Neural cell (in vitro differentiated cells): ENCODE data around the gene VASH1. TPM values are rescaled to one million over a fixed set of nuclear protein-coding genes. Genes with fewer than 3 reads are reported as not detected.

Source experiments
- H2AFZ ChIP-seq: fragments of 200-600, 300-800 bp; sonication (generic), shearing (Covaris generic); 2 replicates; pipeline ENCODE4 v1.6.0; 2014; ENCODE audit warnings: low read depth, mild to moderate bottlenecking, antibody characterized with exemption, low read length, moderate library complexity
- H3F3A ChIP-seq: fragments of 200-600 bp; shearing (Covaris generic); 2 replicates; pipeline ENCODE4 v1.6.1; 2016; ENCODE audit warnings: mild to moderate bottlenecking, moderate library complexity, mixed read lengths, antibody characterized with exemption, low read length; ENCODE audit not compliant: insufficient read depth, poor library complexity, severe bottlenecking
- H3K27ac ChIP-seq: fragments of 200-600, 300-800 bp; sonication (generic), shearing (Covaris generic); 2 replicates; pipeline ENCODE4 v1.5.1; 2014; ENCODE audit warnings: mild to moderate bottlenecking, low read length, moderate library complexity
- H3K27me3 ChIP-seq: fragments of 300-800, 200-600 bp; sonication (generic), shearing (Covaris generic); 2 replicates; pipeline ENCODE4 v1.6.0; 2014; ENCODE audit warnings: mild to moderate bottlenecking, low read depth, low read length, moderate library complexity; ENCODE audit not compliant: insufficient read depth
- H3K36me3 ChIP-seq: fragments of 300-800, 200-600 bp; sonication (generic), shearing (Covaris generic); 2 replicates; pipeline ENCODE4 v1.5.1; 2014; ENCODE audit warnings: mild to moderate bottlenecking, antibody characterized with exemption, low read length, moderate library complexity; ENCODE audit not compliant: insufficient read depth
- H3K4me2 ChIP-seq: fragments of 300-800, 200-600 bp; sonication (generic), shearing (Covaris generic); 2 replicates; pipeline ENCODE4 v1.6.0; 2014; ENCODE audit warnings: mild to moderate bottlenecking, low read length
- H3K4me3 ChIP-seq: fragments of 300-800, 200-600 bp; sonication (generic), shearing (Covaris generic); 2 replicates; pipeline ENCODE4 v1.5.1; 2014; ENCODE audit warnings: mild to moderate bottlenecking, low read length, moderate library complexity
- H3K79me2 ChIP-seq: fragments of 200-600 bp; shearing (Covaris generic); replicated peaks from 2 replicates; pipeline ENCODE4 v1.6.0; 2014; ENCODE audit warnings: mild to moderate bottlenecking, low read length, moderate library complexity; ENCODE audit not compliant: insufficient read depth
- H3K9ac ChIP-seq: fragments of 300-800, 200-600 bp; sonication (generic), shearing (Covaris generic); 2 replicates; pipeline ENCODE4 v1.6.1; 2016; ENCODE audit warnings: mild to moderate bottlenecking, low read length, mixed read lengths
- H3K9me2 ChIP-seq: fragments of 200-600 bp; shearing (Covaris generic); 2 replicates; pipeline ENCODE4 v1.6.1; 2016; ENCODE audit warnings: mild to moderate bottlenecking, low read length, mixed read lengths; ENCODE audit not compliant: insufficient read depth
- H3K9me3 ChIP-seq: fragments of 200-600, 300-800 bp; sonication (generic), shearing (Covaris generic); 2 replicates; pipeline ENCODE4 v1.6.1; 2016; ENCODE audit warnings: mild to moderate bottlenecking, mixed run types, low read length, moderate library complexity, mixed read lengths
- H4K20me1 ChIP-seq: fragments of 200-600 bp; shearing (Covaris generic); 2 replicates; pipeline ENCODE4 v1.6.1; 2016; ENCODE audit warnings: mild to moderate bottlenecking, mixed run types; ENCODE audit not compliant: insufficient read depth
- EP300 ChIP-seq: fragments of 450-650 bp; conservative IDR thresholded peaks from 2 replicates; pipeline ENCODE4 v1.6.1; 2014; ENCODE audit warnings: antibody characterized with exemption, mild to moderate bottlenecking, moderate library complexity; ENCODE audit not compliant: poor library complexity, severe bottlenecking
- EZH2 ChIP-seq: fragments of 200-600, 300-800 bp; shearing (Covaris generic), sonication (generic); IDR thresholded peaks from 2 replicates; pipeline ENCODE4 v1.6.1; 2014; ENCODE audit warnings: antibody characterized with exemption, low read length, borderline replicate concordance, mild to moderate bottlenecking; ENCODE audit not compliant: insufficient read depth, poor library complexity, severe bottlenecking
- MXI1 ChIP-seq: fragments of 450-650 bp; conservative IDR thresholded peaks from 2 replicates; pipeline ENCODE4 v1.6.1; 2014; ENCODE audit warnings: antibody characterized with exemption, mild to moderate bottlenecking; ENCODE audit not compliant: poor library complexity, severe bottlenecking
- POLR2AphosphoS5 ChIP-seq: IDR thresholded peaks from 2 replicates; pipeline ENCODE4 v1.6.1; 2012
- RAD21 ChIP-seq: fragments of 450-650 bp; conservative IDR thresholded peaks from 2 replicates; pipeline ENCODE4 v1.6.1; 2014; ENCODE audit warnings: antibody characterized with exemption, mild to moderate bottlenecking, moderate library complexity
- REST ChIP-seq: IDR thresholded peaks from 2 replicates; pipeline ENCODE4 v1.6.1; 2012; ENCODE audit warnings: borderline replicate concordance
- SMC3 ChIP-seq: fragments of 450-650 bp; conservative IDR thresholded peaks from 2 replicates; pipeline ENCODE4 v1.6.1; 2014; ENCODE audit warnings: antibody characterized with exemption, mild to moderate bottlenecking, moderate library complexity; ENCODE audit not compliant: poor library complexity
- TAF1 ChIP-seq: IDR thresholded peaks from 2 replicates; pipeline ENCODE4 v1.6.1; 2012; ENCODE audit warnings: low read depth
- polyA plus RNA-seq: library from polyadenylated mRNA; depleted of rRNA; stranded (reverse); fragments of >200 nt; gene quantifications from 2 replicates; pipeline ENCODE4 v1.2.3, GENCODE V29; 2014
- TF ChIP-seq, protein P1 (sequence below): fragments of 450-650 bp; IDR thresholded peaks from 2 replicates; pipeline ENCODE4 v1.5.1; 2014; ENCODE audit warnings: antibody characterized with exemption, mild to moderate bottlenecking, moderate library complexity; ENCODE audit not compliant: poor library complexity, severe bottlenecking

The VASH1 gene
- polyA plus RNA-seq, 1 donor from 2014 or later, result 26.8 TPM

GRCh38 chr14:76786601-76787000 is 25.3 kb downstream of the VASH1 start:
- Histone ChIP-seq H3K9ac (no peak overlapping the region), H2AFZ (no peak overlapping the region), H3K4me3 (no peak overlapping the region), H3K36me3 (peaks cover 11% of the 10 kb centered on the region), H4K20me1 (no peaks in the 10 kb centered on the region), H3K27me3 (no peaks in the 10 kb centered on the region), H3K4me2 (no peak overlapping the region), H3K79me2 (no peaks in the 10 kb centered on the region), H3K9me3 (no peaks in the 10 kb centered on the region), H3F3A (no peaks in the 10 kb centered on the region), H3K9me2 (no peaks in the 10 kb centered on the region), H3K27ac (no peak overlapping the region)
- TF ChIP-seq RAD21 (no peak), EZH2 (no peak), POLR2AphosphoS5 (no peak), SMC3 (no peak), TAF1 (no peak), EP300 (no peak), MXI1 (no peak), REST (no peak)
- TF ChIP-seq, protein P1, sequence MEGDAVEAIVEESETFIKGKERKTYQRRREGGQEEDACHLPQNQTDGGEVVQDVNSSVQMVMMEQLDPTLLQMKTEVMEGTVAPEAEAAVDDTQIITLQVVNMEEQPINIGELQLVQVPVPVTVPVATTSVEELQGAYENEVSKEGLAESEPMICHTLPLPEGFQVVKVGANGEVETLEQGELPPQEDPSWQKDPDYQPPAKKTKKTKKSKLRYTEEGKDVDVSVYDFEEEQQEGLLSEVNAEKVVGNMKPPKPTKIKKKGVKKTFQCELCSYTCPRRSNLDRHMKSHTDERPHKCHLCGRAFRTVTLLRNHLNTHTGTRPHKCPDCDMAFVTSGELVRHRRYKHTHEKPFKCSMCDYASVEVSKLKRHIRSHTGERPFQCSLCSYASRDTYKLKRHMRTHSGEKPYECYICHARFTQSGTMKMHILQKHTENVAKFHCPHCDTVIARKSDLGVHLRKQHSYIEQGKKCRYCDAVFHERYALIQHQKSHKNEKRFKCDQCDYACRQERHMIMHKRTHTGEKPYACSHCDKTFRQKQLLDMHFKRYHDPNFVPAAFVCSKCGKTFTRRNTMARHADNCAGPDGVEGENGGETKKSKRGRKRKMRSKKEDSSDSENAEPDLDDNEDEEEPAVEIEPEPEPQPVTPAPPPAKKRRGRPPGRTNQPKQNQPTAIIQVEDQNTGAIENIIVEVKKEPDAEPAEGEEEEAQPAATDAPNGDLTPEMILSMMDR, result no peak

GRCh38 chr14:76792422-76792821 is 31.2 kb downstream of the VASH1 start:
- Histone ChIP-seq H3K4me2 (no peak overlapping the region), H3F3A (no peaks in the 10 kb centered on the region), H3K27ac (no peak overlapping the region), H3K27me3 (no peaks in the 10 kb centered on the region), H3K79me2 (no peaks in the 10 kb centered on the region), H3K9ac (no peak overlapping the region), H3K36me3 (peaks cover 16% of the 10 kb centered on the region), H4K20me1 (no peaks in the 10 kb centered on the region), H2AFZ (no peak overlapping the region), H3K4me3 (no peak overlapping the region), H3K9me2 (no peaks in the 10 kb centered on the region), H3K9me3 (no peaks in the 10 kb centered on the region)
- no peak for TF ChIP-seq POLR2AphosphoS5
- TF ChIP-seq EZH2, result no peak
- TF ChIP-seq TAF1, result no peak
- no peak for TF ChIP-seq RAD21
- no peak for TF ChIP-seq EP300
- no peak for TF ChIP-seq SMC3
- TF ChIP-seq REST, result no peak
- TF ChIP-seq, protein P1, result no peak
